H1 (cell line): ENCODE measurements around the gene MSI2. TPM values are rescaled to one million over a fixed set of nuclear protein-coding genes. Genes with fewer than 3 reads are reported as not detected.

Experiments used
- CTCF ChIA-PET: fragments of 300-600 bp; sonication (Branson Sonifier 250); formaldehyde crosslinking; loops from one replicate; lab custom pipeline; 2021; ENCODE audit not compliant: partially characterized antibody; lab: Charles Lee
- POLR2A ChIA-PET: fragments of 300-600 bp; sonication (Branson Sonifier 250); formaldehyde crosslinking; loops from one replicate; lab custom pipeline; 2021; ENCODE audit warnings: inconsistent platforms; ENCODE audit not compliant: partially characterized antibody; lab: Charles Lee
- DNase-seq, 2 experiments: peaks; one replicate each; pipeline versions ENCODE4 v3.0.0 to v3.0.0-alpha.2; 2010 to 2022; ENCODE audit warnings: low spot score in 2 of 2, low read depth in 1 of 2, mixed read lengths in 1 of 2
- FAIRE-seq: peaks from 2 replicates; lab custom pipeline; 2011; peaks lifted over from hg19 to GRCh38; lab: Jason Lieb, UNC
- H2AFZ ChIP-seq: 2 replicates; pipeline ENCODE4 v1.8.1; 2012; ENCODE audit warnings: low read length, inconsistent platforms
- H2AK5ac ChIP-seq: 2 replicates; pipeline ENCODE4 v1.6.1; 2013; ENCODE audit warnings: low read depth, low read length
- H2BK120ac ChIP-seq: replicated peaks from 2 replicates; pipeline ENCODE3; 2013; ENCODE audit warnings: low read depth, low read length, inconsistent platforms
- H2BK12ac ChIP-seq: 2 replicates; pipeline ENCODE4 v1.6.1; 2013; ENCODE audit warnings: low read depth, low read length
- H2BK15ac ChIP-seq: 2 replicates; pipeline ENCODE4 v1.6.1; 2013; ENCODE audit warnings: low read length
- H2BK20ac ChIP-seq: 2 replicates; pipeline ENCODE4 v1.6.1; 2013; ENCODE audit warnings: low read length
- H2BK5ac ChIP-seq: 2 replicates; pipeline ENCODE4 v1.6.1; 2013; ENCODE audit warnings: low read depth, low read length
- H3K14ac ChIP-seq: 2 replicates; pipeline ENCODE4 v1.6.1; 2013; ENCODE audit warnings: inconsistent platforms; ENCODE audit not compliant: insufficient read length
- H3K18ac ChIP-seq: 2 replicates; pipeline ENCODE4 v1.6.1; 2013; ENCODE audit warnings: low read length; ENCODE audit errors: extremely low read depth
- H3K23ac ChIP-seq: 2 replicates; pipeline ENCODE4 v1.6.1; 2013; ENCODE audit warnings: inconsistent platforms; ENCODE audit not compliant: insufficient read length
- H3K23me2 ChIP-seq: 2 replicates; pipeline ENCODE4 v1.6.1; 2013; ENCODE audit warnings: low read depth, low read length
- H3K27ac ChIP-seq: 2 replicates; pipeline ENCODE4 v1.6.1; 2011; ENCODE audit warnings: low read depth, low read length, inconsistent platforms
- H3K27me3 ChIP-seq, 4 experiments: replicated peaks in 1 of 4; 1 replicate in 1 of 4; 2 replicates in 3 of 4; pipeline versions ENCODE4 v1.6.1 to v1.8.1; 2011 to 2013; ENCODE audit warnings: low read length in 3 of 4, mild to moderate bottlenecking in 3 of 4, inconsistent platforms in 2 of 4, mixed read lengths in 2 of 4, moderate library complexity in 1 of 4; ENCODE audit not compliant: control insufficient read depth in 3 of 4, insufficient read depth in 3 of 4; ENCODE audit errors: extremely low read depth in 1 of 4
- H3K36me3 ChIP-seq, 4 experiments: 2 replicates each; pipeline versions ENCODE4 v1.6.1 to v1.8.1; 2011 to 2013; ENCODE audit warnings: mild to moderate bottlenecking in 4 of 4, low read length in 3 of 4, moderate library complexity in 2 of 4, control low read depth in 1 of 4, inconsistent platforms in 1 of 4; ENCODE audit not compliant: insufficient read depth in 4 of 4, control insufficient read depth in 2 of 4
- H3K4ac ChIP-seq: replicated peaks from 2 replicates; pipeline ENCODE3; 2013; ENCODE audit warnings: low read length, low read depth, mixed read lengths, inconsistent platforms; ENCODE audit not compliant: insufficient read length
- H3K4me1 ChIP-seq, 4 experiments: replicated peaks in 1 of 4; 1 replicate in 1 of 4; 2 replicates in 3 of 4; pipeline versions ENCODE4 v1.6.1 to v1.8.1; 2011 to 2013; ENCODE audit warnings: low read length in 3 of 4, inconsistent platforms in 2 of 4, mixed read lengths in 1 of 4; ENCODE audit not compliant: insufficient read depth in 4 of 4, control insufficient read depth in 3 of 4
- H3K4me2 ChIP-seq, 2 experiments: 2 replicates each; pipeline versions ENCODE4 v1.6.1 to v1.8.1; 2011 to 2013; ENCODE audit warnings: low read depth in 2 of 2, low read length in 2 of 2, control low read depth in 1 of 2, inconsistent platforms in 1 of 2, mild to moderate bottlenecking in 1 of 2; ENCODE audit not compliant: insufficient read depth in 1 of 2
- H3K4me3 ChIP-seq, 4 experiments: fragments of 200-600, 300-600 bp in 1 of 4; sonication (generic), shearing (Covaris generic), sonication (Bioruptor Twin) in 1 of 4; 2 replicates each; pipeline versions ENCODE4 v1.5.1 to v1.8.1; 2011 to 2016; ENCODE audit warnings: low read length in 4 of 4, low read depth in 3 of 4, control low read depth in 2 of 4, inconsistent platforms in 2 of 4, mild to moderate bottlenecking in 2 of 4, mixed read lengths in 1 of 4, moderate library complexity in 1 of 4; ENCODE audit not compliant: insufficient read depth in 2 of 4; ENCODE audit errors: extremely low read depth in 1 of 4
- H3K56ac ChIP-seq: replicated peaks from 2 replicates; pipeline ENCODE3; 2013; ENCODE audit warnings: low read depth, mild to moderate bottlenecking, mixed read lengths, low read length, inconsistent platforms; ENCODE audit not compliant: insufficient read length
- H3K79me1 ChIP-seq: 2 replicates; pipeline ENCODE4 v1.6.1; 2013; ENCODE audit warnings: low read depth, low read length, control low read depth
- H3K79me2 ChIP-seq, 2 experiments: 2 replicates each; pipeline versions ENCODE4 v1.6.1 to v1.8.1; 2012 to 2013; ENCODE audit warnings: low read length in 2 of 2, mild to moderate bottlenecking in 2 of 2, inconsistent platforms in 1 of 2; ENCODE audit not compliant: insufficient read depth in 2 of 2, control insufficient read depth in 1 of 2
- H3K9ac ChIP-seq, 4 experiments: replicated peaks in 1 of 4; 1 replicate in 1 of 4; 2 replicates in 3 of 4; pipeline versions ENCODE4 v1.6.1 to v1.8.1; 2011 to 2013; ENCODE audit warnings: low read depth in 3 of 4, low read length in 3 of 4, control low read depth in 2 of 4, mild to moderate bottlenecking in 2 of 4, moderate library complexity in 2 of 4, inconsistent platforms in 1 of 4; ENCODE audit errors: extremely low read depth in 1 of 4
- H3K9me3 ChIP-seq, 2 experiments: 2 replicates each; pipeline versions ENCODE4 v1.6.1 to v1.8.1; 2012 to 2013; ENCODE audit warnings: mild to moderate bottlenecking in 2 of 2, moderate library complexity in 2 of 2, control low read depth in 1 of 2, inconsistent platforms in 1 of 2, low read depth in 1 of 2, low read length in 1 of 2, mixed read lengths in 1 of 2; ENCODE audit not compliant: insufficient read depth in 2 of 2
- H4K20me1 ChIP-seq, 2 experiments: replicated peaks in 1 of 2; 2 replicates each; pipeline versions ENCODE3 to v1.8.1; 2011 to 2013; ENCODE audit warnings: inconsistent platforms in 2 of 2, low read length in 2 of 2, mild to moderate bottlenecking in 1 of 2; ENCODE audit not compliant: insufficient read depth in 2 of 2, control insufficient read depth in 1 of 2
- H4K5ac ChIP-seq: 2 replicates; pipeline ENCODE4 v1.6.1; 2013; ENCODE audit warnings: low read length, low read depth, mixed read lengths, inconsistent platforms; ENCODE audit not compliant: insufficient read length
- H4K8ac ChIP-seq: 2 replicates; pipeline ENCODE4 v1.8.0; 2013; ENCODE audit warnings: mild to moderate bottlenecking, moderate library complexity, low read length, inconsistent platforms; ENCODE audit not compliant: insufficient read depth; ENCODE audit errors: extremely low read depth
- H4K91ac ChIP-seq: replicated peaks from 2 replicates; pipeline ENCODE3; 2013; ENCODE audit warnings: low read length, mixed read lengths, inconsistent platforms; ENCODE audit not compliant: insufficient read length
- ASH2L ChIP-seq: fragments of 200-600, 300-600 bp; sonication (generic); IDR thresholded peaks from one replicate; pipeline ENCODE4 v1.7.1; 2017; ENCODE audit warnings: low read length
- BCL11A ChIP-seq, 2 experiments: IDR thresholded peaks; one replicate each; pipeline ENCODE4 v1.6.1; 2011; ENCODE audit warnings: low read depth in 2 of 2, low read length in 2 of 2, mild to moderate bottlenecking in 2 of 2
- FOSL1 ChIP-seq: IDR thresholded peaks from 2 replicates; pipeline ENCODE4 v1.6.1; 2011; ENCODE audit warnings: mild to moderate bottlenecking, low read depth, low read length, moderate library complexity; ENCODE audit not compliant: insufficient read depth
- KDM5A ChIP-seq: fragments of 200-600 bp; IDR thresholded peaks from 2 replicates; pipeline ENCODE4 v1.7.1; 2012; ENCODE audit warnings: mild to moderate bottlenecking, low read length, inconsistent platforms, mixed read lengths
- POLR2A ChIP-seq, 2 experiments: IDR thresholded peaks; 1 replicate in 1 of 2; 2 replicates in 1 of 2; pipeline ENCODE4 v1.6.1; 2011; ENCODE audit warnings: low read depth in 2 of 2, low read length in 2 of 2, mild to moderate bottlenecking in 2 of 2; ENCODE audit errors: control extremely low read depth in 1 of 2
- RBBP5 ChIP-seq: IDR thresholded peaks from 2 replicates; pipeline ENCODE4 v1.7.1; 2012; ENCODE audit warnings: low read depth, mild to moderate bottlenecking, inconsistent platforms, low read length, moderate library complexity, borderline replicate concordance
- RXRA ChIP-seq: IDR thresholded peaks from 2 replicates; pipeline ENCODE4 v1.6.1; 2011; ENCODE audit warnings: low read depth, mild to moderate bottlenecking, low read length, moderate library complexity; ENCODE audit not compliant: insufficient read depth
- TBP ChIP-seq: IDR thresholded peaks from 2 replicates; pipeline ENCODE4 v1.6.1; 2011; ENCODE audit warnings: low read depth, low read length, improper control_type of control experiment
- TCF12 ChIP-seq: IDR thresholded peaks from 2 replicates; pipeline ENCODE4 v1.6.1; 2011; ENCODE audit warnings: low read depth, mild to moderate bottlenecking, low read length
- WGBS, 2 experiments: shearing (Covaris generic) in 1 of 2; methylation state at CpG; one replicate each; pipeline versions ENCODE4 v1.1.6 to v1.1.7; 2013 to 2015; ENCODE audit warnings: low lambda C conversion rate in 2 of 2, mixed read lengths in 2 of 2, inconsistent platforms in 1 of 2, low coverage in 1 of 2, missing lambda C conversion rate in 1 of 2; ENCODE audit not compliant: insufficient replicate concordance in 2 of 2, insufficient coverage in 1 of 2, insufficient read length in 1 of 2; ENCODE audit errors: extremely low coverage in 1 of 2, missing lambda C conversion rate in 1 of 2; 5-methylcytosine and 5-hydroxymethylcytosine counted together
- polyA plus RNA-seq, 7 experiments: library from polyadenylated mRNA; depleted of rRNA in 3 of 7; stranded (reverse) in 5 of 7; unstranded in 2 of 7; fragments of >200 nt in 5 of 7; fragments of 200-250 nt in 2 of 7; gene quantifications; 1 replicate in 5 of 7; 2 replicates in 1 of 7; 4 replicates in 1 of 7; pipeline versions ENCODE4 v1.2.1 to v1.2.3, GENCODE V29; 2011 to 2013; ENCODE audit warnings: missing spikeins in 2 of 7, mixed read lengths in 2 of 7
- total RNA-seq: library from RNA; stranded (reverse); fragmentation: NEBNext Ultra II Directional; extraction: Animal tissue kit (Norgen Biotek cat#: 25700); gene quantifications from 2 replicates; pipeline ENCODE4 v1.2.1, GENCODE V29; 2021
- TF ChIP-seq, protein P1 (sequence below): IDR thresholded peaks from 2 replicates; pipeline ENCODE4 v1.6.1; 2012; ENCODE audit warnings: inconsistent platforms

The MSI2 gene
- total and polyA plus RNA-seq, 2 of the 8 experiments (the other 6 are each of a cell fraction or from before 2014, with no cell fraction given), result 36.7 to 80.6 TPM

DNA sequence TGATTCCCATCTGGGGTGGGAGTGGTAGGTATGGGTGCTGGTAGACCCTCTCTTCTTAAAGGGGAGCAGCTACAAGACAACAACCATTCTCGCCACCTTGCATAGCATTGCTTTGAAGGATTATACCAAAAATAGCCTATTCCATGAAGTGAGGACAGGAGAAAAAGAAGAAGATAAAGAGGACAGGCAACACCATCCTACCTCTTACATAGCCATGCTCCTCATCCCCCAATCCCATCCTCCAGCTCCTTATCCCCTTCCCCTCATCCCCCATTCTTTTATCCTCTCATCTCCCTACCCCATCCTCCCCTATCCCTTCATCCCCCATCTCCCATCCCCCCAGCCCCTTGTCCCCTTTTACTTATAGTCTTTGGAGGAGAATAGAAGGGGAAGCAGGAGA lies 459.7 kb downstream of the MSI2 start:
- H3K4ac ChIP-seq, result no peak overlapping the region
- no peaks in the 10 kb centered on the region for H3K9me3 ChIP-seq
- no peak for TF ChIP-seq ASH2L
- TF ChIP-seq, protein P1, sequence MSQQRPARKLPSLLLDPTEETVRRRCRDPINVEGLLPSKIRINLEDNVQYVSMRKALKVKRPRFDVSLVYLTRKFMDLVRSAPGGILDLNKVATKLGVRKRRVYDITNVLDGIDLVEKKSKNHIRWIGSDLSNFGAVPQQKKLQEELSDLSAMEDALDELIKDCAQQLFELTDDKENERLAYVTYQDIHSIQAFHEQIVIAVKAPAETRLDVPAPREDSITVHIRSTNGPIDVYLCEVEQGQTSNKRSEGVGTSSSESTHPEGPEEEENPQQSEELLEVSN, result no peak
- TF ChIP-seq POLR2A (IDR thresholded peaks at IDR 0.05; ENCODE audit: control extremely low read depth in 1 of 2, low read depth in 2 of 2, low read length in 2 of 2), result no peak
- TF ChIP-seq FOSL1, result no peak
- TF ChIP-seq TBP, result no peak
- TF ChIP-seq BCL11A (IDR thresholded peaks at IDR 0.05; ENCODE audit: low read depth in 2 of 2, low read length in 2 of 2), result no peak
- no peak for TF ChIP-seq RXRA
- TF ChIP-seq TCF12, result no peak
- TF ChIP-seq KDM5A, result no peak
- no peak for TF ChIP-seq RBBP5
- no peak overlapping the region for H3K9ac ChIP-seq
- FAIRE-seq (no peak), DNase-seq (no peak)
- H3K14ac ChIP-seq, result no peak overlapping the region
- no peak overlapping the region for H2AFZ ChIP-seq
- H2BK5ac ChIP-seq, result no peak overlapping the region
- H2AK5ac ChIP-seq, result no peak overlapping the region
- no peak overlapping the region for H4K5ac ChIP-seq
- H3K36me3 ChIP-seq, result no peaks in the 10 kb centered on the region
- H3K27me3 ChIP-seq, result no peaks in the 10 kb centered on the region
- POLR2A ChIA-PET, result no interaction called here
- H2BK120ac ChIP-seq, result no peak overlapping the region
- H3K23ac ChIP-seq, result no peak overlapping the region
- H4K20me1 ChIP-seq, result no peaks in the 10 kb centered on the region
- 78% methylated on average over 1 of the region's 1 CpG; no CpG with 5 or more reads in 1 of the 2 experiments for WGBS, 2 experiments
- H2BK20ac ChIP-seq, result no peak overlapping the region
- no peaks in the 10 kb centered on the region for H3K79me1 ChIP-seq
- H3K18ac ChIP-seq, result no peak overlapping the region
- no peak overlapping the region for H2BK12ac ChIP-seq
- H3K56ac ChIP-seq, result no peak overlapping the region
- no peaks in the 10 kb centered on the region for H3K23me2 ChIP-seq
- H4K91ac ChIP-seq, result no peak overlapping the region
- H4K8ac ChIP-seq, result no peak overlapping the region
- H3K4me3 ChIP-seq, result no peak overlapping the region
- H3K27ac ChIP-seq, result no peak overlapping the region
- no peaks in the 10 kb centered on the region for H3K4me1 ChIP-seq
- CTCF ChIA-PET, result interaction anchor here (0.6 to 1.1 kb wide), 6 partner anchors 9 to 560 kb away, joined by 3 to 4 read pairs (median 3); no protein-coding TSS in a partner anchor
- H3K4me2 ChIP-seq, result no peak overlapping the region
- no peak overlapping the region for H2BK15ac ChIP-seq
- no peaks in the 10 kb centered on the region for H3K79me2 ChIP-seq
